SK-N-SH treated with all-trans-retinoic acid at 6 μM for 48 hours (cell line): Measurements from ENCODE around the gene BRI3.

Experiments
- ATAC-seq: fragments of 200-7000 bp; cut with Tn5 transposase; 3 replicates; pipeline ENCODE4 v1.9.1; 2020; ENCODE audit warnings: mild to moderate bottlenecking, moderate library complexity
- ARNTL ChIP-seq: fragments of 450-650 bp; formaldehyde crosslinking; IDR thresholded peaks from 2 replicates; pipeline ENCODE4 v1.5.0; 2020; ENCODE audit warnings: low read depth, mild to moderate bottlenecking, moderate library complexity, borderline replicate concordance
- BACH2 ChIP-seq: fragments of 250-450 bp; sonication (Bioruptor Pico); IDR thresholded peaks from 2 replicates; pipeline ENCODE4 v1.9.0; 2021; ENCODE audit warnings: mild to moderate bottlenecking, borderline replicate concordance
- CREB5 ChIP-seq: fragments of 250-450 bp; sonication (Bioruptor Pico); IDR thresholded peaks from 2 replicates; pipeline ENCODE4 v1.5.1; 2020; ENCODE audit warnings: low read depth, mild to moderate bottlenecking, moderate library complexity
- CSDC2 ChIP-seq: fragments of 250-450 bp; sonication (Bioruptor Pico); IDR thresholded peaks from 2 replicates; pipeline ENCODE4 v1.5.0; 2020; ENCODE audit warnings: mild to moderate bottlenecking, moderate library complexity
- CSRNP3 ChIP-seq: fragments of 250-450 bp; sonication (Bioruptor Pico); IDR thresholded peaks from 2 replicates; pipeline ENCODE4 v1.5.1; 2021; ENCODE audit warnings: mild to moderate bottlenecking, moderate library complexity
- ESRRG ChIP-seq: fragments of 250-450 bp; sonication (Bioruptor Pico); IDR thresholded peaks from 2 replicates; pipeline ENCODE4 v1.6.1; 2021; ENCODE audit warnings: mild to moderate bottlenecking
- GLIS3 ChIP-seq: fragments of 250-450 bp; sonication (Bioruptor Pico); IDR thresholded peaks from 2 replicates; pipeline ENCODE4 v1.5.0; 2020; ENCODE audit warnings: mild to moderate bottlenecking, moderate library complexity
- ISL1 ChIP-seq: fragments of 250-450 bp; sonication (Bioruptor Pico); IDR thresholded peaks from 2 replicates; pipeline ENCODE4 v2.1.2; 2022; ENCODE audit warnings: mild to moderate bottlenecking, moderate library complexity
- OSR1 ChIP-seq: fragments of 250-450 bp; sonication (Bioruptor Pico); IDR thresholded peaks from 2 replicates; pipeline ENCODE4 v1.8.0; 2022; ENCODE audit warnings: moderate library complexity, mild to moderate bottlenecking, inconsistent platforms
- PATZ1 ChIP-seq: fragments of 250-450 bp; sonication (Bioruptor Pico); IDR thresholded peaks from 2 replicates; pipeline ENCODE4 v1.8.0; 2020; ENCODE audit warnings: mild to moderate bottlenecking, moderate library complexity, borderline replicate concordance
- POU6F1 ChIP-seq: fragments of 250-450 bp; sonication (Bioruptor Pico); IDR thresholded peaks from 2 replicates; pipeline ENCODE4 v1.8.0; 2021; ENCODE audit warnings: low read depth, mild to moderate bottlenecking, moderate library complexity, borderline replicate concordance
- RARB ChIP-seq: fragments of 250-450 bp; sonication (Bioruptor Pico); IDR thresholded peaks from 2 replicates; pipeline ENCODE4 v1.8.0; 2021; ENCODE audit warnings: mild to moderate bottlenecking, moderate library complexity
- SNAI2 ChIP-seq: fragments of 250-450 bp; sonication (Bioruptor Pico); IDR thresholded peaks from 2 replicates; pipeline ENCODE4 v1.5.0; 2020; ENCODE audit warnings: mild to moderate bottlenecking, moderate library complexity
- TOX ChIP-seq: fragments of 250-450 bp; sonication (Bioruptor Pico); IDR thresholded peaks from 2 replicates; pipeline ENCODE4 v1.8.0; 2021; ENCODE audit warnings: mild to moderate bottlenecking, moderate library complexity, borderline replicate concordance
- TSHZ2 ChIP-seq: fragments of 250-450 bp; sonication (Bioruptor Pico); IDR thresholded peaks from 2 replicates; pipeline ENCODE4 v1.5.0; 2020; ENCODE audit warnings: mild to moderate bottlenecking, moderate library complexity
- ZC3H10 ChIP-seq: fragments of 250-450 bp; sonication (Bioruptor Pico); IDR thresholded peaks from 2 replicates; pipeline ENCODE4 v1.5.1; 2021; ENCODE audit warnings: mild to moderate bottlenecking, moderate library complexity
- ZFP3 ChIP-seq: fragments of 250-450 bp; sonication (Bioruptor Pico); IDR thresholded peaks from 2 replicates; pipeline ENCODE4 v1.5.0; 2020; ENCODE audit warnings: mild to moderate bottlenecking, moderate library complexity
- ZFP30 ChIP-seq: fragments of 450-650 bp; formaldehyde crosslinking; IDR thresholded peaks from 2 replicates; pipeline ENCODE4 v1.5.0; 2022; ENCODE audit warnings: mild to moderate bottlenecking, moderate library complexity
- ZNF565 ChIP-seq: fragments of 450-650 bp; formaldehyde crosslinking; conservative IDR thresholded peaks from 2 replicates; pipeline ENCODE4 v1.5.0; 2020; ENCODE audit warnings: low read depth, mild to moderate bottlenecking, moderate library complexity
- ZNF70 ChIP-seq: fragments of 450-650 bp; formaldehyde crosslinking; IDR thresholded peaks from 2 replicates; pipeline ENCODE4 v1.5.0; 2020; ENCODE audit warnings: mild to moderate bottlenecking, moderate library complexity
- ZNF8 ChIP-seq: fragments of 450-650 bp; formaldehyde crosslinking; IDR thresholded peaks from 2 replicates; pipeline ENCODE4 v1.5.0; 2020; ENCODE audit warnings: mild to moderate bottlenecking, moderate library complexity

Gene BRI3

GRCh38 chr7:98293746-98294145 is 12.3 kb downstream of the BRI3 start:
- no peak for TF ChIP-seq RARB (CRISPR knock-in tag)
- TF ChIP-seq SNAI2 (CRISPR knock-in tag) = no peak
- no peak for TF ChIP-seq BACH2 (CRISPR knock-in tag)
- TF ChIP-seq OSR1 (CRISPR knock-in tag) = no peak
- TF ChIP-seq ZNF8 (CRISPR knock-in tag) = no peak
- TF ChIP-seq ISL1 (CRISPR knock-in tag) = no peak
- no peak for TF ChIP-seq CSDC2 (CRISPR knock-in tag)
- TF ChIP-seq ZNF565 (CRISPR knock-in tag) = no peak
- no peak for TF ChIP-seq ZC3H10 (CRISPR knock-in tag)
- no peak for TF ChIP-seq ZNF70 (CRISPR knock-in tag)
- no peak for TF ChIP-seq ESRRG (CRISPR knock-in tag)
- TF ChIP-seq ARNTL (CRISPR knock-in tag) = no peak
- TF ChIP-seq GLIS3 (CRISPR knock-in tag) = no peak
- no peak for TF ChIP-seq ZFP30 (CRISPR knock-in tag)
- no peak for TF ChIP-seq CSRNP3 (CRISPR knock-in tag)
- TF ChIP-seq ZFP3 (CRISPR knock-in tag) = no peak
- no peak for TF ChIP-seq PATZ1 (CRISPR knock-in tag)
- TF ChIP-seq TOX (CRISPR knock-in tag) = no peak
- no peak for TF ChIP-seq POU6F1 (CRISPR knock-in tag)
- ATAC-seq = no peak

- no peak for TF ChIP-seq ZNF8 (CRISPR knock-in tag)
- no peak for TF ChIP-seq PATZ1 (CRISPR knock-in tag)
- TF ChIP-seq CREB5 (CRISPR knock-in tag) = no peak
- TF ChIP-seq TSHZ2 (CRISPR knock-in tag) = no peak
- TF ChIP-seq BACH2 (CRISPR knock-in tag) = no peak
- TF ChIP-seq ZNF565 (CRISPR knock-in tag) = no peak
- no peak for TF ChIP-seq GLIS3 (CRISPR knock-in tag)
- no peak for TF ChIP-seq ARNTL (CRISPR knock-in tag)
- TF ChIP-seq ZNF70 (CRISPR knock-in tag) = no peak
- TF ChIP-seq ZFP3 (CRISPR knock-in tag) = no peak
- TF ChIP-seq CSDC2 (CRISPR knock-in tag) = no peak
- no peak for TF ChIP-seq ESRRG (CRISPR knock-in tag)
- TF ChIP-seq ZC3H10 (CRISPR knock-in tag) = no peak
- TF ChIP-seq RARB (CRISPR knock-in tag) = no peak
- no peak for ATAC-seq
These were observed 12.8 kb downstream of the BRI3 start for GRCh38 chr7:98294326-98294725.
